Measurements from ENCODE around the gene CCDC158.

- TF ChIP-seq, protein P1, sequence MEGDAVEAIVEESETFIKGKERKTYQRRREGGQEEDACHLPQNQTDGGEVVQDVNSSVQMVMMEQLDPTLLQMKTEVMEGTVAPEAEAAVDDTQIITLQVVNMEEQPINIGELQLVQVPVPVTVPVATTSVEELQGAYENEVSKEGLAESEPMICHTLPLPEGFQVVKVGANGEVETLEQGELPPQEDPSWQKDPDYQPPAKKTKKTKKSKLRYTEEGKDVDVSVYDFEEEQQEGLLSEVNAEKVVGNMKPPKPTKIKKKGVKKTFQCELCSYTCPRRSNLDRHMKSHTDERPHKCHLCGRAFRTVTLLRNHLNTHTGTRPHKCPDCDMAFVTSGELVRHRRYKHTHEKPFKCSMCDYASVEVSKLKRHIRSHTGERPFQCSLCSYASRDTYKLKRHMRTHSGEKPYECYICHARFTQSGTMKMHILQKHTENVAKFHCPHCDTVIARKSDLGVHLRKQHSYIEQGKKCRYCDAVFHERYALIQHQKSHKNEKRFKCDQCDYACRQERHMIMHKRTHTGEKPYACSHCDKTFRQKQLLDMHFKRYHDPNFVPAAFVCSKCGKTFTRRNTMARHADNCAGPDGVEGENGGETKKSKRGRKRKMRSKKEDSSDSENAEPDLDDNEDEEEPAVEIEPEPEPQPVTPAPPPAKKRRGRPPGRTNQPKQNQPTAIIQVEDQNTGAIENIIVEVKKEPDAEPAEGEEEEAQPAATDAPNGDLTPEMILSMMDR (IDR thresholded peaks at IDR 0.05) = no peak
- TF ChIP-seq POLR2A (IDR thresholded peaks at IDR 0.05) = no peak
These were observed 137.0 kb downstream of the CCDC158 start for GRCh38 chr4:76283900-76284299.

Data from breast epithelium (tissue), 3 donors.